HFFc6 (cell line): ENCODE data around the gene MCM10. TPM values are rescaled to one million over a fixed set of nuclear protein-coding genes. Genes with fewer than 3 reads are reported as not detected.

Source experiments
- DNase-seq: peaks from one replicate; pipeline ENCODE4 v3.0.0-alpha.2; 2018
- H3K27ac Mint-ChIP-seq: 2 replicates; pipeline ENCODE4 v1.8.0; 2020; ENCODE audit warnings: mild to moderate bottlenecking, mixed read lengths
- H3K27me3 Mint-ChIP-seq: 2 replicates; pipeline ENCODE4 v1.8.0; 2021; ENCODE audit warnings: mild to moderate bottlenecking, moderate library complexity, mixed read lengths; ENCODE audit not compliant: insufficient read depth
- H3K36me3 Mint-ChIP-seq: 2 replicates; pipeline ENCODE4 v1.8.0; 2021; ENCODE audit warnings: low read depth, mixed read lengths
- H3K4me1 Mint-ChIP-seq: 2 replicates; pipeline ENCODE4 v1.8.0; 2020; ENCODE audit warnings: low read depth, mixed read lengths
- H3K4me3 Mint-ChIP-seq: 2 replicates; pipeline ENCODE4 v1.8.0; 2020; ENCODE audit warnings: mild to moderate bottlenecking, moderate library complexity, mixed read lengths
- H3K9me3 Mint-ChIP-seq: 2 replicates; pipeline ENCODE4 v1.8.0; 2020; ENCODE audit warnings: mild to moderate bottlenecking, mixed read lengths
- total RNA-seq, 6 experiments: library from RNA; stranded (reverse); fragmentation: NEBNext Ultra II Directional; extraction: Animal tissue kit (Norgen Biotek cat#: 25700); gene quantifications; 2 replicates in 1 of 6; 3 replicates in 5 of 6; pipeline ENCODE4 v1.2.3, GENCODE V29; 2021
- TF ChIP-seq, protein P1 (sequence below): fragments of 200-600 bp; sonication (generic); IDR thresholded peaks from 2 replicates; pipeline ENCODE4 v1.5.0; 2021; ENCODE audit warnings: antibody characterized with exemption, mild to moderate bottlenecking

Gene MCM10
- total RNA-seq, 6 experiments from 2014 or later: 8.3 to 18.4 (median 15.7) TPM

DNA sequence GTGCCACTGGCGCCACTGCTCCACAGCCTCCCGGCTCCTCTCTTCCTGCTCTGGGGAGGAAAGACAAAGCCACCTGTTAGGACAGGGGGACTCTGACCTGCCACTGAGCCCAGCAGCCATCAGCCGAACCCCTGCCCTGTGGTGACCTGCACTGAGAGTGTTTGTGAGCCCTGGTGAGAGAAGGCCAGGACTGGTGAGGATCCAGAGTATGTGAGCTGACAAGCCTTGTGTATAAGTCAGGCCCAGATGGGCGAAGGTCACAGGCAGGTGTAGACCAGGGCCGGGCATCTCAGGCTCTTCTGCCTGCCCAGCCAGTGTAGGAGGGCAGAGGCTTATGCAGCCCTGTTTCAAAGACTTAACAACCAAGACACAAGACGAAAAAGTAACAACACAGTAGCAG, 60.8 kb downstream of the MCM10 start:
- TF ChIP-seq, protein P1, sequence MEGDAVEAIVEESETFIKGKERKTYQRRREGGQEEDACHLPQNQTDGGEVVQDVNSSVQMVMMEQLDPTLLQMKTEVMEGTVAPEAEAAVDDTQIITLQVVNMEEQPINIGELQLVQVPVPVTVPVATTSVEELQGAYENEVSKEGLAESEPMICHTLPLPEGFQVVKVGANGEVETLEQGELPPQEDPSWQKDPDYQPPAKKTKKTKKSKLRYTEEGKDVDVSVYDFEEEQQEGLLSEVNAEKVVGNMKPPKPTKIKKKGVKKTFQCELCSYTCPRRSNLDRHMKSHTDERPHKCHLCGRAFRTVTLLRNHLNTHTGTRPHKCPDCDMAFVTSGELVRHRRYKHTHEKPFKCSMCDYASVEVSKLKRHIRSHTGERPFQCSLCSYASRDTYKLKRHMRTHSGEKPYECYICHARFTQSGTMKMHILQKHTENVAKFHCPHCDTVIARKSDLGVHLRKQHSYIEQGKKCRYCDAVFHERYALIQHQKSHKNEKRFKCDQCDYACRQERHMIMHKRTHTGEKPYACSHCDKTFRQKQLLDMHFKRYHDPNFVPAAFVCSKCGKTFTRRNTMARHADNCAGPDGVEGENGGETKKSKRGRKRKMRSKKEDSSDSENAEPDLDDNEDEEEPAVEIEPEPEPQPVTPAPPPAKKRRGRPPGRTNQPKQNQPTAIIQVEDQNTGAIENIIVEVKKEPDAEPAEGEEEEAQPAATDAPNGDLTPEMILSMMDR: no peak
- Mint-ChIP-seq H3K9me3 (no peaks in the 10 kb centered on the region), H3K4me1 (no peaks in the 10 kb centered on the region), H3K36me3 (no peaks in the 10 kb centered on the region), H3K27me3 (peaks cover 8% of the 10 kb centered on the region), H3K4me3 (no peak overlapping the region), H3K27ac (no peak overlapping the region)
- no peak for DNase-seq

DNA sequence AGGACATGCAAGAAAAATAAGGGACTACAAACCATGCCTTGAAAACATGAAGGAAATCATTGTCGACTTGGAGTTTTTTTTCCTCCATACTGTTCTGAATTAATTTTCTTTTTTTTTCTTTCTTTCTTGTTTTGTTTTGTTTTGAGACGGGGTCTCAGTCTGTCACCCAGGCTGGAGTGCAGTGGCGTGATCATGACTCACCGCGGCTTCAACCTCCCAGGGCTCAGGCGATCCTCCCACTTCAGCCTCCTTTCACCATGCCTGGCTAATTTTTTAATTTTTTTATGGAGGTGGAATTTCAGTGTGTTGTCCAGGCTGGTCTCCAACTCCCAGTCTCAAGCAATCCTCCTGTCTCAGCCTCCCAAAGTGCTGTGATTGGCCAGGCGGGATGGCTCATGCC, 61.2 kb downstream of the MCM10 start:
- DNase-seq: no peak
- no peak overlapping the region for H3K4me3 Mint-ChIP-seq
- H3K9me3 Mint-ChIP-seq: no peaks in the 10 kb centered on the region
- H3K36me3 Mint-ChIP-seq: no peaks in the 10 kb centered on the region
- peaks cover 8% of the 10 kb centered on the region for H3K27me3 Mint-ChIP-seq
- H3K27ac Mint-ChIP-seq: no peak overlapping the region
- H3K4me1 Mint-ChIP-seq: no peaks in the 10 kb centered on the region
- TF ChIP-seq, protein P1: no peak

DNA sequence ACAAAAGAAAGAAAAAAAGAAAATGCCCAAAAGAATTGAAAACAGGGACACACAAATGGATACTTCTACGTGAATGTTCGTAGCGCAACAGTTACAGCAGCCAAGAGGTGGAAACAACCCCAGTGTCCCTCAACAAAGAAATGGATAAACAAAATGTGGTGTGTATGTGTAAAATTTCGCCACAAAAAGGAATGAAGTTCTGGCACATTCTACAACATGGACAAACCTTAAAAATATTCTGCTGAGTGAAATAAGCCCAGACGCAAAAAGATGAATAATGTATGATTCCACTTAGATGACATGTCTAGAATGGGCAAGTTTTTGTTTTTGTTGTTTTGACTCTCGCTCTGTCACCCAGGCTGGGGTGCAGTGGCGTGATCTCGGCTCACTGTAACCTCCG, 61.9 kb downstream of the MCM10 start:
- DNase-seq: no peak
- no peaks in the 10 kb centered on the region for H3K9me3 Mint-ChIP-seq
- H3K4me3 Mint-ChIP-seq: no peak overlapping the region
- no peaks in the 10 kb centered on the region for H3K36me3 Mint-ChIP-seq
- no peak overlapping the region for H3K27ac Mint-ChIP-seq
- H3K27me3 Mint-ChIP-seq: peaks cover 11% of the 10 kb centered on the region
- TF ChIP-seq, protein P1: no peak
- no peaks in the 10 kb centered on the region for H3K4me1 Mint-ChIP-seq

DNA sequence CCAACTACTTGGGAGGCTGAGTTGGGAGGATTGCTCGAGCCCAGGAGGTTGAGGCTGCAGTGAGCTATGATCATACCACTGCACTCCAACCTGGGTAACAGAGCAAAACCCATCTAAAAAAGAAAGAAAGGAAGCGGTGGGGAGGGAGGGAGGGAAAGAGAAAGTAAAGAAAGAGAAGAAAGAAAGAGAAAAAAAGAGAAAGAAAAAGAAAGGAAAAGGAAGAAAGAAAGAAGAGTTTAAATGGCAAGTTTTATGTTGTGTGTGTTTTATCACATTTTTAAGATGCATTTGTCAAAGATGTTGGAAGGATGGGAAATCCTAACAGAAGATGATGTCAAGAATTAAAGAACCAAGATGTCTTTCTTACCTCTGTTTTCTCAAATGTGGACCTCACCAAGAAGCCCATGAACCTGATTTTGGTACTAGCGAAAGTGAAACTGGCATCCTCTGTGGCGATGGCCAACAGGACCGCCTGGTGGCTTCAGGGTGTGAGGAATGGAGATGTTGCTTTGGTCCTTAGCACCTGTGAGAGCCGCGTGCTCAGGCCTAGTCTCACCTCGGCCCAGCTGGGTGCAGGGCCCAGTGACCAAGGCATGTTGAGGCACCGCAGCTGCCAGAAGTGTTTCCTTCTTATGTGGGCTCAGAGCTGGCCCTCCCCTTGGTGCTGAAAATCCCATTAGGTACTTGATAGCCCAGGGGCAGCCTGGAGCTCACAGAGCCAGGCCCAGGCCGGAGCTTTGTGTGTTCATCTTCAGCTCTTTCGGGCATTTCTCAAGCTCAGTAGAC, 63.0 kb downstream of the MCM10 start:
- DNase-seq: no peak
- Mint-ChIP-seq H3K9me3 (no peaks in the 10 kb centered on the region), H3K4me1 (no peaks in the 10 kb centered on the region), H3K36me3 (no peaks in the 10 kb centered on the region), H3K4me3 (no peak overlapping the region), H3K27ac (no peak overlapping the region), H3K27me3 (peaks cover 13% of the 10 kb centered on the region)
- TF ChIP-seq, protein P1: no peak

DNA sequence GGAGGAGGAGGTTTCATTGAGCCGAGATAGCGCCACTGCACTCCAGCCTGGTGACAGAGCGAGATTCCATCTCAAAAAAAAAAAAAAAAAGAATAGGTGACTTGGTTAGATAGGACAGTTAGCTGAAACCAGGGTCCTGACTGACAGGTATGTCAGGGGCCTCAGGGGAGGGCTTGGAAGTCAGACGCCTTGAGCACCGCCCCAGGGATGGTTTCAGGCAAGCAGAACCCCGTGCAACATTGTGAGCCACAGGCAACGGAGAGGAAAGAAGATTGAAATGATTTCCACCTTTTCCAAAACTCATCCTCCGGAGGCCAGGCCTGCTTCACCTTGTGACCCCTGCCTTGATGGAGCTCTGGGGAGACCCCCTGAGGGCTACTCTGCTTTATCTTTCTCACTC, 64.2 kb downstream of the MCM10 start:
- TF ChIP-seq, protein P1: no peak
- H3K9me3 Mint-ChIP-seq: no peaks in the 10 kb centered on the region
- no peak for DNase-seq
- H3K4me3 Mint-ChIP-seq: no peak overlapping the region
- H3K4me1 Mint-ChIP-seq: no peaks in the 10 kb centered on the region
- peaks cover 23% of the 10 kb centered on the region for H3K27me3 Mint-ChIP-seq
- H3K27ac Mint-ChIP-seq: no peak overlapping the region
- no peaks in the 10 kb centered on the region for H3K36me3 Mint-ChIP-seq
